Fibroblast of villous mesenchyme (primary cell): Measurements from ENCODE around the gene ANO1. TPM values are rescaled to one million over a fixed set of nuclear protein-coding genes. Genes with fewer than 3 reads are reported as not detected.
A peak's percentile ranks its signal among the peaks of the same experiment; 100 is the strongest.

Source experiments
- DNase-seq: peaks from one replicate; pipeline ENCODE4 v3.0.0-alpha.2; 2010; ENCODE audit warnings: low read depth
- H3K4me3 ChIP-seq: 2 replicates; pipeline ENCODE4 v1.5.1; 2011; ENCODE audit warnings: low read depth, mild to moderate bottlenecking, low read length
- total RNA-seq: library from RNA; depleted of rRNA; stranded (reverse); fragments of >200 nt; gene quantifications from 2 replicates; pipeline ENCODE4 v1.2.3, GENCODE V29; 2012
- TF ChIP-seq, protein P1 (sequence below): IDR thresholded peaks from 2 replicates; pipeline ENCODE4 v1.5.1; 2012; ENCODE audit warnings: low read depth, mild to moderate bottlenecking, low read length; ENCODE audit not compliant: insufficient read depth

ANO1 gene
- total RNA-seq, 1 donor: not detected

GRCh38 chr11:70133771-70134335 is 55.7 kb downstream of the ANO1 start:
- no peak for DNase-seq
- H3K4me3 ChIP-seq: no peak overlapping the region
- TF ChIP-seq, protein P1, sequence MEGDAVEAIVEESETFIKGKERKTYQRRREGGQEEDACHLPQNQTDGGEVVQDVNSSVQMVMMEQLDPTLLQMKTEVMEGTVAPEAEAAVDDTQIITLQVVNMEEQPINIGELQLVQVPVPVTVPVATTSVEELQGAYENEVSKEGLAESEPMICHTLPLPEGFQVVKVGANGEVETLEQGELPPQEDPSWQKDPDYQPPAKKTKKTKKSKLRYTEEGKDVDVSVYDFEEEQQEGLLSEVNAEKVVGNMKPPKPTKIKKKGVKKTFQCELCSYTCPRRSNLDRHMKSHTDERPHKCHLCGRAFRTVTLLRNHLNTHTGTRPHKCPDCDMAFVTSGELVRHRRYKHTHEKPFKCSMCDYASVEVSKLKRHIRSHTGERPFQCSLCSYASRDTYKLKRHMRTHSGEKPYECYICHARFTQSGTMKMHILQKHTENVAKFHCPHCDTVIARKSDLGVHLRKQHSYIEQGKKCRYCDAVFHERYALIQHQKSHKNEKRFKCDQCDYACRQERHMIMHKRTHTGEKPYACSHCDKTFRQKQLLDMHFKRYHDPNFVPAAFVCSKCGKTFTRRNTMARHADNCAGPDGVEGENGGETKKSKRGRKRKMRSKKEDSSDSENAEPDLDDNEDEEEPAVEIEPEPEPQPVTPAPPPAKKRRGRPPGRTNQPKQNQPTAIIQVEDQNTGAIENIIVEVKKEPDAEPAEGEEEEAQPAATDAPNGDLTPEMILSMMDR: no peak

GRCh38 chr11:70134490-70134889 is 56.4 kb downstream of the ANO1 start:
- TF ChIP-seq, protein P1: no peak
- DNase-seq: no peak
- H3K4me3 ChIP-seq: no peak overlapping the region

- no peak for DNase-seq
- TF ChIP-seq, protein P1: no peak
- peak overlapping the region; percentile 32 for H3K4me3 ChIP-seq
Observed at GRCh38 chr11:70135142-70135541, 57.0 kb downstream of the ANO1 start.

DNA sequence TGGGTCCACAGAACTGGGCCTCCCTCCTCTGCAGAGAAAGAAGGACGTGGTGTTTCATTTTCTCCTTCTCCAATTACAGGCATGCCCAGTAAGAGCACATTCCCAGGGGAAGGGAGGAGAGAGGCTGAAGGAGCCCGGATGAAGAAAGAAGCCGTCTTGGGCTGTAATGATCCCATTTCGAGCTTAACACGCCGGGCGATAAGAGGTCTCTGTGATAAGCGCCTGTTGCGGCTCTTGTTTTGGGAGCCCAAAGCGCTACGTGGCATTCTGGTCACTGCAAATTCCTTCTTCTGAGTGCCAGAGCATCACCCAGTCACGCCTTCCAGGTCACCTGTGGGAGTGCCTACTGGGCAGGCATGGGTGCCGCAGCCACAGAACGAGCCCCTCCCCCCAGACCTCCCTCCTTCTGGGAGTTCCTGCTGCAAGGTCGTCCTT is 57.5 kb downstream of the ANO1 start:
- H3K4me3 ChIP-seq: peak overlapping the region; percentile 32
- TF ChIP-seq, protein P1: no peak
- DNase-seq: peak; percentile 37

DNA sequence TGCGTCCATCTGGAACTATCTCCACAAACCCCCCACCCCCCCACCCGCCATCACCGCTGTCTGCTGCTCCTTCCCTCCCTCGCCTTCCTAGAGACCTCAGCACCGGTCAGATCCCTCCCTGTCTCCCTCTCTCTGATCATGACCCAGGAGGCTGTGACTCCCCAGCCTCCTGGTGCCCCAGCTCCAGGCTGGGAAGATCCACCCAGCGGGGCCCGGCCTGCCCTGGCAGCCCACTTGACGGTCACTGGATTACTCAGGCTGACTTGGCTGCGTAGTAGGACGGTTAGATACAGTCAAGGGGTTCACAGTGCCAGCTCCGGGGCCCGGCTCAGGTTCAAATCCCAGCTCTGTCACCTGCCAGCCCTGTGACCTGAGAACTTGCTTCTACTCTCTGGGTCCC is 59.3 kb downstream of the ANO1 start:
- no peak overlapping the region for H3K4me3 ChIP-seq
- DNase-seq: no peak
- TF ChIP-seq, protein P1: no peak

GRCh38 chr11:70138403-70138802 is 60.3 kb downstream of the ANO1 start:
- TF ChIP-seq, protein P1: no peak
- no peak overlapping the region for H3K4me3 ChIP-seq
- no peak for DNase-seq
